HepG2 (cell line): ENCODE results near the gene RBM5. TPM values are rescaled to one million over a fixed set of nuclear protein-coding genes. Genes with fewer than 3 reads are reported as not detected.

ENCODE experiments used
- AHR ChIP-seq: IDR thresholded peaks from 2 replicates; pipeline ENCODE4 v1.6.1; 2018; ENCODE audit warnings: missing genetic modification reagents, missing compliant biosample characterization
- FOXK2 ChIP-seq: fragments of 450-650 bp; IDR thresholded peaks from 2 replicates; pipeline ENCODE4 v1.6.1; 2016
- FOXO1 ChIP-seq: sonication (generic); formaldehyde crosslinking; IDR thresholded peaks from 2 replicates; pipeline ENCODE4 v1.4.0; 2020; ENCODE audit warnings: missing genetic modification reagents
- KAT8 ChIP-seq: IDR thresholded peaks from 2 replicates; pipeline ENCODE4 v1.6.1; 2016; ENCODE audit warnings: missing genetic modification reagents, missing compliant biosample characterization
- MAFF ChIP-seq: IDR thresholded peaks from 2 replicates; pipeline ENCODE4 v1.6.1; 2011; ENCODE audit warnings: low read depth, low read length, improper control_type of control experiment
- MNT ChIP-seq: fragments of 450-650 bp; IDR thresholded peaks from 2 replicates; pipeline ENCODE4 v1.6.1; 2016
- NCOR1 ChIP-seq: fragments of 200-600 bp; sonication (generic); IDR thresholded peaks from 2 replicates; pipeline ENCODE4 v1.7.0; 2017; ENCODE audit warnings: antibody characterized with exemption, low read length, borderline replicate concordance
- SMC3 ChIP-seq: IDR thresholded peaks from 2 replicates; pipeline ENCODE4 v1.6.1; 2011; ENCODE audit warnings: low read length, improper control_type of control experiment
- SP1 ChIP-seq, 2 experiments: fragments of 450-650 bp in 1 of 2; sonication (generic) in 1 of 2; formaldehyde crosslinking in 1 of 2; IDR thresholded peaks; 2 replicates each; pipeline versions ENCODE4 v1.4.0 to v1.6.1; 2016 to 2020; ENCODE audit warnings: missing genetic modification reagents in 1 of 2
- TBX2 ChIP-seq: sonication (generic); formaldehyde crosslinking; IDR thresholded peaks from 2 replicates; pipeline ENCODE4 v1.5.0; 2020; ENCODE audit warnings: missing genetic modification reagents, mild to moderate bottlenecking, borderline replicate concordance
- TFDP2 ChIP-seq: sonication (generic); formaldehyde crosslinking; IDR thresholded peaks from 2 replicates; pipeline ENCODE4 v1.4.0; 2020; ENCODE audit warnings: missing genetic modification reagents
- TOE1 ChIP-seq: sonication (generic); formaldehyde crosslinking; IDR thresholded peaks from 2 replicates; pipeline ENCODE4 v1.4.0; 2020; ENCODE audit warnings: mild to moderate bottlenecking, missing genetic modification reagents
- ZBTB20 ChIP-seq: sonication (generic); formaldehyde crosslinking; IDR thresholded peaks from 2 replicates; pipeline ENCODE4 v1.8.1; 2023; ENCODE audit warnings: missing genetic modification reagents, low read depth, mild to moderate bottlenecking, borderline replicate concordance
- ZBTB37 ChIP-seq: sonication (generic); formaldehyde crosslinking; IDR thresholded peaks from 2 replicates; pipeline ENCODE4 v1.4.0; 2020; ENCODE audit warnings: mild to moderate bottlenecking, missing genetic modification reagents
- ZFP36L2 ChIP-seq: sonication (generic); formaldehyde crosslinking; IDR thresholded peaks from 2 replicates; pipeline ENCODE4 v1.4.0; 2020; ENCODE audit warnings: missing genetic modification reagents
- ZNF160 ChIP-seq: sonication (generic); formaldehyde crosslinking; IDR thresholded peaks from 2 replicates; pipeline ENCODE4 v1.8.0; 2022; ENCODE audit warnings: mild to moderate bottlenecking, inconsistent platforms, missing genetic modification reagents
- ZNF431 ChIP-seq: sonication (generic); formaldehyde crosslinking; IDR thresholded peaks from 2 replicates; pipeline ENCODE4 v1.9.0; 2022; ENCODE audit warnings: missing genetic modification reagents, low read depth, mild to moderate bottlenecking, borderline replicate concordance
- ZNF446 ChIP-seq: sonication (generic); formaldehyde crosslinking; IDR thresholded peaks from 2 replicates; pipeline ENCODE4 v1.5.0; 2020; ENCODE audit warnings: mild to moderate bottlenecking, missing genetic modification reagents
- ZNF510 ChIP-seq: sonication (generic); formaldehyde crosslinking; IDR thresholded peaks from 2 replicates; pipeline ENCODE4 v1.4.0; 2020; ENCODE audit warnings: low read depth, mild to moderate bottlenecking, missing genetic modification reagents
- ZNF562 ChIP-seq: sonication (generic); formaldehyde crosslinking; IDR thresholded peaks from 2 replicates; pipeline ENCODE4 v1.8.0; 2022; ENCODE audit warnings: missing genetic modification reagents, borderline replicate concordance
- ZNF598 ChIP-seq: sonication (generic); formaldehyde crosslinking; IDR thresholded peaks from 2 replicates; pipeline ENCODE4 v1.5.1; 2020; ENCODE audit warnings: mild to moderate bottlenecking, missing genetic modification reagents, borderline replicate concordance
- ZNF7 ChIP-seq: IDR thresholded peaks from 2 replicates; pipeline ENCODE4 v1.6.1; 2016; ENCODE audit warnings: missing biosample characterization, missing genetic modification reagents
- ZNF776 ChIP-seq: sonication (generic); formaldehyde crosslinking; IDR thresholded peaks from 2 replicates; pipeline ENCODE4 v1.4.0; 2020; ENCODE audit warnings: mild to moderate bottlenecking, missing genetic modification reagents
- polyA plus RNA-seq, 8 experiments: library from polyadenylated mRNA; depleted of rRNA in 3 of 8; stranded (reverse) in 7 of 8; unstranded in 1 of 8; fragments of >200 nt; fragmentation: Illumina TruSeq in 4 of 8; extraction: Trizol in 4 of 8; gene quantifications; 2 replicates each; pipeline versions ENCODE4 v1.2.1 to v1.2.3, GENCODE V29; 2011 to 2016; ENCODE audit warnings: low read depth in 4 of 8, missing spikeins in 1 of 8, mixed read lengths in 1 of 8; ENCODE audit not compliant: insufficient read depth in 1 of 8
- total RNA-seq, 5 experiments: library from RNA; depleted of rRNA; stranded (reverse); fragments of >200 nt; fragmentation: Illumina TruSeq; extraction: Trizol; gene quantifications; 2 replicates each; pipeline ENCODE4 v1.2.3, GENCODE V29; 2016; ENCODE audit warnings: low read depth in 1 of 5
- TF ChIP-seq, protein P1 (sequence below): sonication (generic); formaldehyde crosslinking; IDR thresholded peaks from 2 replicates; pipeline ENCODE4 v1.9.0; 2021; ENCODE audit warnings: missing genetic modification reagents, borderline replicate concordance

Gene RBM5
- total and polyA plus RNA-seq, 2 of the 13 experiments (the other 11 are each of a cell fraction or from before 2014, with no cell fraction given), result 106 to 204 TPM

DNA sequence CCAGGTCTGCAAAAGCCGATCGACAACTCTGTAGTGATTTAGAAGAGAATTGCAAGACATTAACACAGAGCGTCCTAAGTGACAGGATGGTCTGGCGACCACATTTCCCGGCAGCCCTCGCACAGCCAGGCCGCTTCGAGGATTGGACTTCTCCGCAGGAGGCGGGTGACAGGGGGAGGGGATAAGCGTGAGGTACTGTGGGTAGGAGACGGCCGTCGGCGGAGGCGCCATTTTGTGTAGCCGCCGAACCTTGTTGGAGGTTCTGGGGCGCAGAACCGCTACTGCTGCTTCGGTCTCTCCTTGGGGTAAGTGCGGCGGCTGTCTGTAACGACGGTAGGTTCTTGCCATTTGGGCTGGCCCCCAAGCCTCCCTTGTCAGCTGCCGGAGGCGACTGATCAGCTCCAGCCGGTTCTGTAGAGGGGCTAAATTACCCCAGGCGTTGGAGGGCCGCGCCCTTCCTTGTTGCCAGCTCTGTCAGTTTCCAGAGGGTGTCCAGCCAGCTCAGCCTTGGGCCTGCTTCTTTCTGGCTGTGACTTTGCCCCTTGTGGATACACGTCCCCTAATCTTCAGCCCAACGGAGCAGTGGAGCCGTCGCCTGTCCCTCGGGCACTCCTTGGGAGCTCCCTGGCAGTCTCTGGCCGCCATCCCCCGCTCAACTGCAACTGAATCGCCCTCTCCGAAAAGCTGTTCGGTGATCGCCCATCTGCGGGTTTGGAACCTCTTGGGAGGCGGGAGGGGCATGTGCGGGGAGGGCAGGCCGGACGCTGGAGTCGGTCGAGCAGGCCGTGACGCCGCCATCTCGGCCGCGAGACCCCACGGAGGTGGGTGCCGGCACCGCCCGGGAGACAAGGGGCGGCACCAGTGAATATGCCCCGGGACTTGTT, at the start of gene RBM5 (continued):
- no peak for TF ChIP-seq ZNF598 (CRISPR knock-in tag)
- no peak for TF ChIP-seq SMC3
- no peak for TF ChIP-seq SP1 (IDR thresholded peaks at IDR 0.05)
- peak; percentile 83 for TF ChIP-seq SP1 (CRISPR knock-in tag; IDR thresholded peaks at IDR 0.05)
- TF ChIP-seq TBX2 (CRISPR knock-in tag), result 0 out of 2 replicates have a peak, but pooled peaks have one; percentile 46
- TF ChIP-seq ZBTB37 (CRISPR knock-in tag), result peak; percentile 72; the same call in 1 of the 2 replicates
- TF ChIP-seq FOXK2, result no peak
- no peak for TF ChIP-seq MAFF
- no peak for TF ChIP-seq TOE1
- 0 out of 2 replicates have a peak, but pooled peaks have one; percentile 12 for TF ChIP-seq ZNF510 (CRISPR knock-in tag)
- no peak for TF ChIP-seq ZNF446
- peak; percentile 65; the same call in 1 of the 2 replicates for TF ChIP-seq TFDP2 (CRISPR knock-in tag)
- TF ChIP-seq FOXO1 (CRISPR knock-in tag), result no peak
- TF ChIP-seq NCOR1, result no peak
- peak; percentile 90 for TF ChIP-seq KAT8 (CRISPR knock-in tag)
- TF ChIP-seq ZNF776 (CRISPR knock-in tag), result 0 out of 2 replicates have a peak, but pooled peaks have one; percentile 28
- TF ChIP-seq ZNF431 (CRISPR knock-in tag), result no peak
- no peak for TF ChIP-seq ZNF7
- TF ChIP-seq ZBTB20 (CRISPR knock-in tag), result no peak
- TF ChIP-seq, protein P1, sequence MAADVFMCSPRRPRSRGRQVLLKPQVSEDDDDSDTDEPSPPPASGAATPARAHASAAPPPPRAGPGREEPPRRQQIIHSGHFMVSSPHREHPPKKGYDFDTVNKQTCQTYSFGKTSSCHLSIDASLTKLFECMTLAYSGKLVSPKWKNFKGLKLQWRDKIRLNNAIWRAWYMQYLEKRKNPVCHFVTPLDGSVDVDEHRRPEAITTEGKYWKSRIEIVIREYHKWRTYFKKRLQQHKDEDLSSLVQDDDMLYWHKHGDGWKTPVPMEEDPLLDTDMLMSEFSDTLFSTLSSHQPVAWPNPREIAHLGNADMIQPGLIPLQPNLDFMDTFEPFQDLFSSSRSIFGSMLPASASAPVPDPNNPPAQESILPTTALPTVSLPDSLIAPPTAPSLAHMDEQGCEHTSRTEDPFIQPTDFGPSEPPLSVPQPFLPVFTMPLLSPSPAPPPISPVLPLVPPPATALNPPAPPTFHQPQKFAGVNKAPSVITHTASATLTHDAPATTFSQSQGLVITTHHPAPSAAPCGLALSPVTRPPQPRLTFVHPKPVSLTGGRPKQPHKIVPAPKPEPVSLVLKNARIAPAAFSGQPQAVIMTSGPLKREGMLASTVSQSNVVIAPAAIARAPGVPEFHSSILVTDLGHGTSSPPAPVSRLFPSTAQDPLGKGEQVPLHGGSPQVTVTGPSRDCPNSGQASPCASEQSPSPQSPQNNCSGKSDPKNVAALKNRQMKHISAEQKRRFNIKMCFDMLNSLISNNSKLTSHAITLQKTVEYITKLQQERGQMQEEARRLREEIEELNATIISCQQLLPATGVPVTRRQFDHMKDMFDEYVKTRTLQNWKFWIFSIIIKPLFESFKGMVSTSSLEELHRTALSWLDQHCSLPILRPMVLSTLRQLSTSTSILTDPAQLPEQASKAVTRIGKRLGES (CRISPR knock-in tag), result no peak
- TF ChIP-seq ZNF562 (CRISPR knock-in tag), result no peak
- no peak for TF ChIP-seq ZNF160 (CRISPR knock-in tag)
- TF ChIP-seq ZFP36L2, result no peak
- TF ChIP-seq AHR, result peak; percentile 34
- TF ChIP-seq MNT, result no peak
